ENCODE measurements around the gene DENND4A. TPM values are rescaled to one million over a fixed set of nuclear protein-coding genes. Genes with fewer than 3 reads are reported as not detected.

DENND4A gene
- polyA plus RNA-seq (2012; ENCODE audit: insufficient read depth, insufficient read length) = 14.8 TPM

DNA sequence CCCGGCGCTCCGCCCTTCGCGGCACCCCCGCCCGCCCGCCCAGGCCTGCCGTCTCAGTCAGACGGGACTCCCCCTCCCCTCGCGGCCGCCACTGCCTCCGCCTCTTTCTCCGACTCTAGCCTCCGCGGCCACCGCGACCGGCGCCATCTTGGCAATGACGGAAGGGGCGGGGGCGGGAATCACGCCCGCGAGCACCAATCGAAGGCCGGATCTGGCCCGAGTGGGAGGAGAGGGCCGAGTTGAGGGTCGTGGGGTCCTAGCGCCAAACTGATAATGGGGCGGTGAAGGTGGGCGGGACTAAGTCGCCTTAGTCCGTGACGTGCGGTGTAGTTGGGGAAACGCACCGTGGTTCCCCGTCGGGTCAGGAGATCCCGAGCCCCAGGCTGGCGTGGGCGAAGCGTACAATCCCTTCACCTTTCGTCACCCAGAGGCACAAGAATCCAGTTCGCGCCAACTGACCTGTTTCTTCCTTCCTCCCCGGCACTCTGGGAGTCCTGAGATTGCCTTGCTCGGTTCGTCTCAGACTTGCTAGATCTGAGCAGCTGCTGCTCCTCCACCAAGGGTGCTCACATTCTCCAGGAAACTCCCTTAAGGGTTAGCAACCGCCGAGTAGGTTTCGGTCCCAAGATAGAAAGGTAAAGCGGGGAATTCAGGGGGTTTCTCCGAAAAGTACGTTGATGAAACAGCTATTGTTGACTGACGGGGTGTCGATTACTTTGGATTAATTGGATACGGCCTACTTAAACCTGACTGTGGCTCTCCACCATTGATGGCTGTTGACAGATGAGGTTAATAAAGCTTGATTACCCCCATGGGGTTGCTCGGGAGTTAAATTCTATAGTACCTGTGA, at the start of gene DENND4A:
Gene DENND4A, minus strand, starts transcription at position 156 of the 850 bp plus-strand sequence. CDS start 35,843 bp downstream, outside the sequence.
- peak within 1 kb of the TSS; percentile 93 for H3K4me3 ChIP-seq (ENCODE audit: low read length)
- peak; percentile 96 for DNase-seq (ENCODE audit: low read depth, low spot score)

GRCh38 chr15:65841121-65841930, 49.2 kb upstream of the DENND4A start:
- H3K4me3 ChIP-seq (ENCODE audit: low read length) = no peak overlapping the region
- no peak for DNase-seq (ENCODE audit: low read depth, low spot score)

GRCh38 chr15:65839985-65840384, 47.9 kb upstream of the DENND4A start:
- no peak overlapping the region for H3K4me3 ChIP-seq (ENCODE audit: low read length)
- no peak for DNase-seq (ENCODE audit: low read depth, low spot score)

- H3K4me3 ChIP-seq (ENCODE audit: low read length) = no peak overlapping the region
- DNase-seq (ENCODE audit: low read depth, low spot score) = no peak
Measured at GRCh38 chr15:65839354-65839901, 47.3 kb upstream of the DENND4A start.

GRCh38 chr15:65837301-65838294, 45.5 kb upstream of the DENND4A start:
- no peak overlapping the region for H3K4me3 ChIP-seq (ENCODE audit: low read length)
- no peak for DNase-seq (ENCODE audit: low read depth, low spot score)

DNA sequence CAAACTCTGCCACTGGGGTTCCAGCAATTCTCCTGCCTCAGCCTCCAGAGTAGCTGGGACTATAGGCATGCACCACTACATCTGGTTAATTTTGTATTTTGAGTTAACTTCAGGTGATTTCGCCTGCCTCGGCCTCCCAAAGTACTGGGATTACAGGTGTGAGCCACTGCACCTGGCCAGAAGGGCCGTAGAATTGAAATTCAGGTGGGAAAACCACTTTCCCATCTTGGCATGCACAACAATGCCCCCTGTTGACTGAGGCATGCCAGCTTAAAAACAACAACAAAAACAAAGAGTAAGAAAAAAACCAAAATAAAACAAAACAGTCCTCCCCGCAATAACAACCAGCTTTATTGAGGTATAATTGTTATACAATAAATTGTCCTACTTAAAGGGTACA, 44.6 kb upstream of the DENND4A start:
- no peak for DNase-seq (ENCODE audit: low read depth, low spot score)
- no peak overlapping the region for H3K4me3 ChIP-seq (ENCODE audit: low read length)

DNA sequence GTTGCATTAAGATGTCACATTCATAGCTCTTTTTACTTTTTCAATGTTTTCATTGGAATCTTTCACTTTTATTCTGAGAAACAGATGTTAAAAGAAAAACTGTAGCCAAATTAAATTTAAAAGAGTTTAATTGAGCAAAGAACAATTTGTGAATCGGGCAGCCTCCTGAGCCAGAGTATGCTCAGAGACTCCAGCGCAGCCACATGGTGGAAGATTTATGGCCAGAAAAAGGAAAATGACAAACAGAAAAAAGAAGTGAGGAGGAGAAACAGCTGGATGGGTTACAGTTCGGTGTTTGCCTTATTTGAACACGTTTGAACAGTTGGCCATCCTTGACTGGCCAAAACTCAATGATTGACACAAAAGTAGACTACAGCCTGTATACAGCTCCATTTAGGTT, 43.4 kb upstream of the DENND4A start:
- no peak overlapping the region for H3K4me3 ChIP-seq (ENCODE audit: low read length)
- DNase-seq (ENCODE audit: low read depth, low spot score) = no peak

- no peak for DNase-seq (ENCODE audit: low read depth, low spot score)
- H3K4me3 ChIP-seq (ENCODE audit: low read length) = no peak overlapping the region
Measured at GRCh38 chr15:65834603-65835282, 42.6 kb upstream of the DENND4A start.

- no peak for DNase-seq (ENCODE audit: low read depth, low spot score)
- H3K4me3 ChIP-seq (ENCODE audit: low read length) = no peak overlapping the region
Measured at GRCh38 chr15:65833501-65834205, 41.6 kb upstream of the DENND4A start.

DNA sequence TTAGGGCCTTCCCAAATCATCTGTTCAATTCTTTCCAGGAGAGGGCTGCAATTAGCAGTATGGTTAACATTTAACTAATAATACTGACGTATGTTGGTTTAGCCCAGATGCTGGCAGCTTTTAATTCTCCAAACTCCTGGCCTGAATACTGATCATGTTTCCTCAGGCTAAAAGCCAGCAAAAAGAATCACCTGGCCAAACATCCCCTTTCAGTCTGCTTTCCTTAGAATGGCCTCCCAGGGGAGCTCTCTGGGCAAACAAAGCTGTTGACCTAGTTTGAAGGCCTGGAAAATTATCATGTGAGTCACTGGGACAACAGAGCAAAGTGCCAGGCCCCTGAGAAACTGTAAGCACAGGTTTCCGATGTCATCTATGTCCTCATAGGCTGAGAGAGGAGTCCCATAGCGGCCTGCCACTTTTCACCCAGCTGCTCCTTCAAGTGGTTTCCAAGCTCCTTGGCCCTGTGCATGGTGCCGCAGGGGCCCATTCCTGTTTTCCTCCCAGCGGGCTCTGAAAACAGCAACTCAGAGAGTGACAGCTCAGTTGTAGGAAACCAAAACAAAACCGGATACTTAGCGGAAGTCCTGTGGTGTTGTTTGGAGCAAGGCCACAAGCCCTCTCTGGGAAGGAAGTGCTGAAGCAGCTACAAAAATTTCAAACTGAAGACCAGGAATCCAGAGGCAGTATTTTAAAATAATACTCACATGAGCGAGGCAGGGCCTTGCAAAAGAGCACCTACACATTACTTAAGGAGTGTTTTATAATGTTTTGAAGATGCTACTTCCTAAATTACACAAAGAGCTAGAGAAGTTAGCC, 40.7 kb upstream of the DENND4A start:
- DNase-seq (ENCODE audit: low read depth, low spot score) = peak; percentile 61
- H3K4me3 ChIP-seq (ENCODE audit: low read length) = peak overlapping the region; percentile 17; the same call in 1 of the 2 replicates

GRCh38 chr15:65829130-65829764, 37.2 kb upstream of the DENND4A start:
- peak; percentile 40 for DNase-seq (ENCODE audit: low read depth, low spot score)
- H3K4me3 ChIP-seq (ENCODE audit: low read length) = no peak overlapping the region

GRCh38 chr15:65828585-65828984, 36.5 kb upstream of the DENND4A start:
- no peak overlapping the region for H3K4me3 ChIP-seq (ENCODE audit: low read length)
- DNase-seq (ENCODE audit: low read depth, low spot score) = no peak

DNA sequence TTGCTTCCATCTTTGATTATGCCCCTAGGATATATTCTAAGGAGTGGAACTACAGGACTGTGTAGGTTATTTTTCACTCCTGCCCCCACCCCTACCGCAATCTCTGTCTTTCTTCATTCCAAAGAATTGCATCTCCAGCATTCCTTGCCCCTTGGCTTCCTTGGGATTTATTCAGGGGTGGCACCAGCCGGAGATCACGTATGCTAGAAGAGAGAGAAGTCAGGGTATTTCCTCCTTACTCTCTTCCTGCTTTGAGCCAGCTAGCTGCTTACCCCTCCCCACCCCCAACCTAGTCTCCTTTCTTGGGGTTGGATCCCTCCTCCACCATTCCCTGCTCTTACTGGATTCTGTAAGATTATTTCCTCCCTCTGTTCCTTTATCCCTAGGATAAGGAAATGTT, 35.0 kb upstream of the DENND4A start:
- DNase-seq (ENCODE audit: low read depth, low spot score) = no peak
- no peak overlapping the region for H3K4me3 ChIP-seq (ENCODE audit: low read length)

- no peak overlapping the region for H3K4me3 ChIP-seq (ENCODE audit: low read length)
- DNase-seq (ENCODE audit: low read depth, low spot score) = no peak
Measured at GRCh38 chr15:65824941-65825544, 33.0 kb upstream of the DENND4A start.

- DNase-seq (ENCODE audit: low read depth, low spot score) = no peak
- no peak overlapping the region for H3K4me3 ChIP-seq (ENCODE audit: low read length)
Measured at GRCh38 chr15:65824031-65824743, 32.1 kb upstream of the DENND4A start.
